WTC11 (cell line): Measurements from ENCODE around the gene OLFM3. TPM values are rescaled to one million over a fixed set of nuclear protein-coding genes. Genes with fewer than 3 reads are reported as not detected.

Experiments used
- ATAC-seq: fragments of 200-7000 bp; cut with Tn5 transposase; 2 replicates; pipeline ENCODE4 v1.10.0; 2021; ENCODE audit warnings: mild to moderate bottlenecking, moderate library complexity
- CTCF ChIA-PET: fragments of 300-600 bp; sonication (Branson Sonifier 250); formaldehyde crosslinking; loops from one replicate; lab custom pipeline; 2021; ENCODE audit warnings: antibody characterized with exemption; lab: Charles Lee
- POLR2A ChIA-PET: fragments of 350-600 bp; sonication (Branson Sonifier 250); formaldehyde crosslinking; loops from one replicate; lab custom pipeline; 2021; ENCODE audit warnings: antibody characterized with exemption; lab: Charles Lee
- DNase-seq: peaks from one replicate; pipeline ENCODE4 v3.0.0; 2021; ENCODE audit warnings: low spot score
- H3K27ac Mint-ChIP-seq: 2 replicates; pipeline ENCODE4 v1.8.0; 2021; ENCODE audit warnings: mixed read lengths
- H3K27me3 Mint-ChIP-seq: 2 replicates; pipeline ENCODE4 v1.8.0; 2021; ENCODE audit warnings: low read depth, mild to moderate bottlenecking, moderate library complexity, mixed read lengths
- H3K36me3 Mint-ChIP-seq: 2 replicates; pipeline ENCODE4 v1.8.0; 2021; ENCODE audit warnings: mixed read lengths
- H3K4me1 Mint-ChIP-seq: 2 replicates; pipeline ENCODE4 v1.8.0; 2022; ENCODE audit warnings: mixed read lengths
- H3K4me3 Mint-ChIP-seq: 2 replicates; pipeline ENCODE4 v1.8.0; 2021; ENCODE audit warnings: mild to moderate bottlenecking, moderate library complexity, mixed read lengths
- H3K9me3 Mint-ChIP-seq: 2 replicates; pipeline ENCODE4 v1.8.0; 2021; ENCODE audit warnings: mixed read lengths
- ELF4 ChIP-seq: sonication (generic); formaldehyde crosslinking; IDR thresholded peaks from 2 replicates; pipeline ENCODE4 v1.8.1; 2022; ENCODE audit warnings: low read depth, mild to moderate bottlenecking, moderate library complexity, missing genetic modification reagents
- ETV6 ChIP-seq: sonication (generic); formaldehyde crosslinking; IDR thresholded peaks from 2 replicates; pipeline ENCODE4 v1.8.1; 2022; ENCODE audit warnings: mild to moderate bottlenecking, missing genetic modification reagents
- GTF2I ChIP-seq: fragments of 250-450 bp; sonication (Bioruptor Pico); conservative IDR thresholded peaks from 2 replicates; pipeline ENCODE4 v1.4.0; 2021; ENCODE audit warnings: mild to moderate bottlenecking
- HMGA2 ChIP-seq: fragments of 250-450 bp; sonication (Bioruptor Pico); IDR thresholded peaks from 2 replicates; pipeline ENCODE4 v1.4.0; 2021; ENCODE audit warnings: mild to moderate bottlenecking, moderate library complexity
- KAT7 ChIP-seq: sonication (generic); formaldehyde crosslinking; IDR thresholded peaks from 2 replicates; pipeline ENCODE4 v1.8.1; 2023; ENCODE audit warnings: missing genetic modification reagents, mild to moderate bottlenecking, borderline replicate concordance
- SOX15 ChIP-seq: fragments of 250-450 bp; sonication (Bioruptor Pico); IDR thresholded peaks from 2 replicates; pipeline ENCODE4 v1.9.0; 2021; ENCODE audit warnings: mild to moderate bottlenecking
- TCF7 ChIP-seq: sonication (generic); formaldehyde crosslinking; IDR thresholded peaks from 2 replicates; pipeline ENCODE4 v1.8.0; 2022; ENCODE audit warnings: mild to moderate bottlenecking, low read depth, missing genetic modification reagents, moderate library complexity
- ZBTB21 ChIP-seq: sonication (generic); formaldehyde crosslinking; IDR thresholded peaks from 2 replicates; pipeline ENCODE4 v1.8.1; 2023; ENCODE audit warnings: mild to moderate bottlenecking, missing genetic modification reagents, borderline replicate concordance
- ZNF416 ChIP-seq: fragments of 250-450 bp; sonication (Bioruptor Pico); IDR thresholded peaks from 2 replicates; pipeline ENCODE4 v1.9.0; 2021; ENCODE audit warnings: mild to moderate bottlenecking, inconsistent platforms
- ZNF671 ChIP-seq: fragments of 250-450 bp; sonication (Bioruptor Pico); IDR thresholded peaks from 2 replicates; pipeline ENCODE4 v1.8.0; 2021; ENCODE audit warnings: mild to moderate bottlenecking
- total RNA-seq: library from RNA; stranded (reverse); gene quantifications from 3 replicates; pipeline ENCODE4 v1.2.3, GENCODE V29; 2021
- TF ChIP-seq, protein P1 (sequence below): fragments of 250-450 bp; sonication (Bioruptor Pico); IDR thresholded peaks from 2 replicates; pipeline ENCODE4 v1.9.0; 2021; ENCODE audit warnings: mild to moderate bottlenecking, borderline replicate concordance
- TF ChIP-seq, protein P2 (sequence below): fragments of 200-600 bp; IDR thresholded peaks from 2 replicates; pipeline ENCODE4 v1.8.0; 2022; ENCODE audit warnings: antibody characterized with exemption
- TF ChIP-seq, protein P3 (sequence below): sonication (generic); formaldehyde crosslinking; IDR thresholded peaks from 2 replicates; pipeline ENCODE4 v1.8.0; 2023; ENCODE audit warnings: mild to moderate bottlenecking, missing genetic modification reagents
- TF ChIP-seq, protein P4 (sequence below): fragments of 250-450 bp; sonication (Bioruptor Pico); IDR thresholded peaks from 2 replicates; pipeline ENCODE4 v2.1.2; 2022; ENCODE audit warnings: mild to moderate bottlenecking, moderate library complexity

The OLFM3 gene
- total RNA-seq, 1 experiment from 2014 or later = 0.37 TPM

DNA sequence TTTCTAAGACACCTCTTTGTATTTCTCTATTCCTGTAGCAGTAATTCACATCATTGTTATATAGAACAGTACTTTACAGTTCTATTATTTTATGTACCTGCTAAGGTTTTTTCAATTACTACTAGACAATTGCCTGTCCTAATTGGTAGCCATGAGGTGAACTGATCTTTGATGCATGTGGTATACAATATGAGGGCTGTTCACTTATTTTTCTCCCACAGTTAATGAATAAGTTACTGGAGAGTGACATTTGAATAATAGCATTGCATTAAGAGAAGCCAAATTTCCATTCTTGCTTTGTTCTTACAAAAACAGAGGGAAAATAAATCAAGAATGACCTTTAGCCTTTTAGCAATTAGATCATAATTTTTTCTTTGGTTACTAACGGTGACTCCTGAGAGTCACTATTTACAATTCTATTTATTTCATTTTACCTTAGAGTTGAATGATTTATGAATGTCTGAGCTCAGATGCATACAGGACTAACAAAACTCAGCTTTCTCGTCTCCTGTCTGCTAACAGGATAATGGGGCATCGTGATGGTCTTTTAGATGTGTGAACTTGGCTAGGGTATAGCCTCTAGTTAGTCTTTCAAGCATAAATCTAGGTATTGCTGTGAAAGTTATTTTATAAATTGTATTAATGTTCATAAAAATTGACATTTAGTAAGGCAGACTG, 54.1 kb downstream of the OLFM3 start (continued):
- TF ChIP-seq, protein P1, sequence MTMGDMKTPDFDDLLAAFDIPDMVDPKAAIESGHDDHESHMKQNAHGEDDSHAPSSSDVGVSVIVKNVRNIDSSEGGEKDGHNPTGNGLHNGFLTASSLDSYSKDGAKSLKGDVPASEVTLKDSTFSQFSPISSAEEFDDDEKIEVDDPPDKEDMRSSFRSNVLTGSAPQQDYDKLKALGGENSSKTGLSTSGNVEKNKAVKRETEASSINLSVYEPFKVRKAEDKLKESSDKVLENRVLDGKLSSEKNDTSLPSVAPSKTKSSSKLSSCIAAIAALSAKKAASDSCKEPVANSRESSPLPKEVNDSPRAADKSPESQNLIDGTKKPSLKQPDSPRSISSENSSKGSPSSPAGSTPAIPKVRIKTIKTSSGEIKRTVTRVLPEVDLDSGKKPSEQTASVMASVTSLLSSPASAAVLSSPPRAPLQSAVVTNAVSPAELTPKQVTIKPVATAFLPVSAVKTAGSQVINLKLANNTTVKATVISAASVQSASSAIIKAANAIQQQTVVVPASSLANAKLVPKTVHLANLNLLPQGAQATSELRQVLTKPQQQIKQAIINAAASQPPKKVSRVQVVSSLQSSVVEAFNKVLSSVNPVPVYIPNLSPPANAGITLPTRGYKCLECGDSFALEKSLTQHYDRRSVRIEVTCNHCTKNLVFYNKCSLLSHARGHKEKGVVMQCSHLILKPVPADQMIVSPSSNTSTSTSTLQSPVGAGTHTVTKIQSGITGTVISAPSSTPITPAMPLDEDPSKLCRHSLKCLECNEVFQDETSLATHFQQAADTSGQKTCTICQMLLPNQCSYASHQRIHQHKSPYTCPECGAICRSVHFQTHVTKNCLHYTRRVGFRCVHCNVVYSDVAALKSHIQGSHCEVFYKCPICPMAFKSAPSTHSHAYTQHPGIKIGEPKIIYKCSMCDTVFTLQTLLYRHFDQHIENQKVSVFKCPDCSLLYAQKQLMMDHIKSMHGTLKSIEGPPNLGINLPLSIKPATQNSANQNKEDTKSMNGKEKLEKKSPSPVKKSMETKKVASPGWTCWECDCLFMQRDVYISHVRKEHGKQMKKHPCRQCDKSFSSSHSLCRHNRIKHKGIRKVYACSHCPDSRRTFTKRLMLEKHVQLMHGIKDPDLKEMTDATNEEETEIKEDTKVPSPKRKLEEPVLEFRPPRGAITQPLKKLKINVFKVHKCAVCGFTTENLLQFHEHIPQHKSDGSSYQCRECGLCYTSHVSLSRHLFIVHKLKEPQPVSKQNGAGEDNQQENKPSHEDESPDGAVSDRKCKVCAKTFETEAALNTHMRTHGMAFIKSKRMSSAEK (CRISPR knock-in tag) = no peak
- TF ChIP-seq, all 79 proteins: peak for 0

DNA sequence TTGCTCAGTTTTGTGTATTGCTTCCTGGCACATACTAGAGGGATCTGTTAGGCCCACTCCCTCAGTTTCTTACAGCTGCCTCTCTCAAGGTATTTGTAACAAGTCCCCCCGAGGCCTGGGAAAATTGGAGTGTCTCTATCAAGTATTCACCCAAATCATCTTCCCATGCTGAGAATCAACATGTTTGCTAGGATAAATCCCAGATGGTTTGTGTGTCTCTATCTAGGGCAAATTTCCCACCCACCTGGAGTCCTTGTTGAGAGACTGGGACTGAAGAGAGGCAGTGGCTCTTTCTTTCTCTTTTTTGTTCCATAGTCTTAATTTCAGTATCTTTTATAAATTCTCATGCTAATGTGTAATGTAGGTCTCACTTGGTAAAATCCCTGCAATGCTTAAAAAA, 58.0 kb downstream of the OLFM3 start:
- no peak overlapping the region for H3K27ac Mint-ChIP-seq
- CTCF ChIA-PET = interaction anchor here (1.5 kb wide), 1 partner anchor 285 kb away, joined by 4 read pairs; no protein-coding TSS in a partner anchor
- DNase-seq = no peak

DNA sequence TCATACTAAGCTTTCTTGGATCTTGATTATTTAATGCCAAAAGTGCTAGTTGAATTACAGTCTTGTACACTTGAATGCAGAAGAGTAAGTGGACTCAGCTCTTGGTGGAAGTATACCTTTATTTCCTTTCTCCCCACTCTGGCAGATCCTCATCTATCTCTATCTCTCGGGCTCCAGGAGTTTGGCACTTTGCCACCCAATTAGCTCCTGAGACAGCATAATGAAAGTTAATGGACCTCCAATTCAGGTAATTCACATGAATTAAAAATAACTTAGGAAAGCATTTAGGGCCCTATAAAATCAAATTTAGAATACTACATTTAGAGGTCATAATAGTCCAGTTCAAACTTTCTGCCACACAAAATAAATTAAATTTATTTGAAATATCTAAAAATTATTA, 67.4 kb downstream of the OLFM3 start:
- no peak overlapping the region for H3K4me3 Mint-ChIP-seq
- no peak overlapping the region for H3K27ac Mint-ChIP-seq
- POLR2A ChIA-PET = no interaction called here
- peaks cover 17% of the 10 kb centered on the region for H3K36me3 Mint-ChIP-seq
- no peaks in the 10 kb centered on the region for H3K27me3 Mint-ChIP-seq
- H3K9me3 Mint-ChIP-seq = peaks cover 14% of the 10 kb centered on the region
- no peak for TF ChIP-seq SOX15 (CRISPR knock-in tag)
- no peak for TF ChIP-seq HMGA2
- CTCF ChIA-PET = interaction anchor here (1.8 kb wide), 1 partner anchor 276 kb away, joined by 5 read pairs; no protein-coding TSS in a partner anchor
- ATAC-seq (no peak), DNase-seq (no peak)
- peaks cover 14% of the 10 kb centered on the region for H3K4me1 Mint-ChIP-seq

More for the DNA sequence above, 58.0 kb downstream of the OLFM3 start:
- no peaks in the 10 kb centered on the region for H3K4me1 Mint-ChIP-seq
- no peak for TF ChIP-seq ZBTB21 (CRISPR knock-in tag)
- H3K27me3 Mint-ChIP-seq = no peaks in the 10 kb centered on the region
- ATAC-seq = no peak
- H3K36me3 Mint-ChIP-seq = peaks cover 9% of the 10 kb centered on the region
- POLR2A ChIA-PET = no interaction called here
- H3K9me3 Mint-ChIP-seq = peaks cover 16% of the 10 kb centered on the region
- H3K4me3 Mint-ChIP-seq = no peak overlapping the region

DNA sequence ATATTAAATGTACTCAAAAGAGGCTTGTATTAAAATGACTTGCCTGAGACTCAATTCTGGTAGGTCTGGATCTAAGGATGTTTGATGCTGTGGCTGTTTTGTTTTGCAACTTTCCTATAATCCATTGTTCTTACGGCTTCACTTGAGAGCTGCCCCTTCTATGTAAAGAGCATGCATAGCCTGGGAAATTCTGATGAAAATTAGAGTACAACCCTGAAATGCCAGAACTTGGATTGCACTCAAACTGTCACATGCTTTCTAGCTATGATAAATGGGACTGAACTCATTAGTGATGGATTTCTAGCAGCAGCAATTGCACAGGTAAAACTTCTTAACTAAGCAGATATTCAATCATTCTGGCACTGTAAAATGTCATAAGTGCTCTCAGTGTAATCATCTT, 67.9 kb downstream of the OLFM3 start:
- Mint-ChIP-seq H3K27me3 (no peaks in the 10 kb centered on the region), H3K9me3 (peaks cover 9% of the 10 kb centered on the region), H3K36me3 (peaks cover 12% of the 10 kb centered on the region), H3K4me1 (peaks cover 14% of the 10 kb centered on the region), H3K4me3 (no peak overlapping the region), H3K27ac (no peak overlapping the region)
- ATAC-seq = no peak
- CTCF ChIA-PET = no interaction called here
- POLR2A ChIA-PET = no interaction called here
- TF ChIP-seq GTF2I (CRISPR knock-in tag) (no peak), ZNF671 (CRISPR knock-in tag) (no peak), KAT7 (CRISPR knock-in tag) (no peak), ETV6 (CRISPR knock-in tag) (no peak), ZNF416 (no peak)
- TF ChIP-seq, protein P2, sequence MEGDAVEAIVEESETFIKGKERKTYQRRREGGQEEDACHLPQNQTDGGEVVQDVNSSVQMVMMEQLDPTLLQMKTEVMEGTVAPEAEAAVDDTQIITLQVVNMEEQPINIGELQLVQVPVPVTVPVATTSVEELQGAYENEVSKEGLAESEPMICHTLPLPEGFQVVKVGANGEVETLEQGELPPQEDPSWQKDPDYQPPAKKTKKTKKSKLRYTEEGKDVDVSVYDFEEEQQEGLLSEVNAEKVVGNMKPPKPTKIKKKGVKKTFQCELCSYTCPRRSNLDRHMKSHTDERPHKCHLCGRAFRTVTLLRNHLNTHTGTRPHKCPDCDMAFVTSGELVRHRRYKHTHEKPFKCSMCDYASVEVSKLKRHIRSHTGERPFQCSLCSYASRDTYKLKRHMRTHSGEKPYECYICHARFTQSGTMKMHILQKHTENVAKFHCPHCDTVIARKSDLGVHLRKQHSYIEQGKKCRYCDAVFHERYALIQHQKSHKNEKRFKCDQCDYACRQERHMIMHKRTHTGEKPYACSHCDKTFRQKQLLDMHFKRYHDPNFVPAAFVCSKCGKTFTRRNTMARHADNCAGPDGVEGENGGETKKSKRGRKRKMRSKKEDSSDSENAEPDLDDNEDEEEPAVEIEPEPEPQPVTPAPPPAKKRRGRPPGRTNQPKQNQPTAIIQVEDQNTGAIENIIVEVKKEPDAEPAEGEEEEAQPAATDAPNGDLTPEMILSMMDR = no peak
- DNase-seq = no peak

DNA sequence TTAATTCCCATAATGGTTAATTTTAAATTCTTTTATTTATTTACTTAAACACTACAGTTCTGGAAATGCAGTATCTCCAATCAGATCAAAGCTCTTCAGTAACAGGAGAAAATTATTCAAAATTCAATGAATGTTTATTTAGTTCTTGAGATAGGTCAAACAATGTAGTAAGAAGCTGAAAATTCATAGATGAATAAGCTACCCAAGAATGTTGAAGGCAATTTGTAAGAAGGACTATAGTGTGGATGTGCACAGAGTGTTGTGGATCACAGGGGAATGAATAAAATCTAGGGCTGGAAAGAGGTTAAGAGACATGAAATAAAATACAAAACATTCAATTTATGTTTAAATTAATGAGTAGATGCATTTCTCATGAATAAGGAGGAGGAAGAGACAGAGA, 72.0 kb downstream of the OLFM3 start:
- Mint-ChIP-seq H3K4me3 (no peak overlapping the region), H3K27me3 (peaks cover 17% of the 10 kb centered on the region), H3K27ac (no peak overlapping the region), H3K9me3 (no peaks in the 10 kb centered on the region), H3K36me3 (no peaks in the 10 kb centered on the region), H3K4me1 (peaks cover 4% of the 10 kb centered on the region; the same call in 1 of the 2 replicates)
- DNase-seq = no peak
- TF ChIP-seq TCF7 (CRISPR knock-in tag) (no peak), GTF2I (CRISPR knock-in tag) (no peak), ELF4 (no peak)
- TF ChIP-seq, protein P3, sequence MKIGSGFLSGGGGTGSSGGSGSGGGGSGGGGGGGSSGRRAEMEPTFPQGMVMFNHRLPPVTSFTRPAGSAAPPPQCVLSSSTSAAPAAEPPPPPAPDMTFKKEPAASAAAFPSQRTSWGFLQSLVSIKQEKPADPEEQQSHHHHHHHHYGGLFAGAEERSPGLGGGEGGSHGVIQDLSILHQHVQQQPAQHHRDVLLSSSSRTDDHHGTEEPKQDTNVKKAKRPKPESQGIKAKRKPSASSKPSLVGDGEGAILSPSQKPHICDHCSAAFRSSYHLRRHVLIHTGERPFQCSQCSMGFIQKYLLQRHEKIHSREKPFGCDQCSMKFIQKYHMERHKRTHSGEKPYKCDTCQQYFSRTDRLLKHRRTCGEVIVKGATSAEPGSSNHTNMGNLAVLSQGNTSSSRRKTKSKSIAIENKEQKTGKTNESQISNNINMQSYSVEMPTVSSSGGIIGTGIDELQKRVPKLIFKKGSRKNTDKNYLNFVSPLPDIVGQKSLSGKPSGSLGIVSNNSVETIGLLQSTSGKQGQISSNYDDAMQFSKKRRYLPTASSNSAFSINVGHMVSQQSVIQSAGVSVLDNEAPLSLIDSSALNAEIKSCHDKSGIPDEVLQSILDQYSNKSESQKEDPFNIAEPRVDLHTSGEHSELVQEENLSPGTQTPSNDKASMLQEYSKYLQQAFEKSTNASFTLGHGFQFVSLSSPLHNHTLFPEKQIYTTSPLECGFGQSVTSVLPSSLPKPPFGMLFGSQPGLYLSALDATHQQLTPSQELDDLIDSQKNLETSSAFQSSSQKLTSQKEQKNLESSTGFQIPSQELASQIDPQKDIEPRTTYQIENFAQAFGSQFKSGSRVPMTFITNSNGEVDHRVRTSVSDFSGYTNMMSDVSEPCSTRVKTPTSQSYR = no peak
- TF ChIP-seq, protein P4, sequence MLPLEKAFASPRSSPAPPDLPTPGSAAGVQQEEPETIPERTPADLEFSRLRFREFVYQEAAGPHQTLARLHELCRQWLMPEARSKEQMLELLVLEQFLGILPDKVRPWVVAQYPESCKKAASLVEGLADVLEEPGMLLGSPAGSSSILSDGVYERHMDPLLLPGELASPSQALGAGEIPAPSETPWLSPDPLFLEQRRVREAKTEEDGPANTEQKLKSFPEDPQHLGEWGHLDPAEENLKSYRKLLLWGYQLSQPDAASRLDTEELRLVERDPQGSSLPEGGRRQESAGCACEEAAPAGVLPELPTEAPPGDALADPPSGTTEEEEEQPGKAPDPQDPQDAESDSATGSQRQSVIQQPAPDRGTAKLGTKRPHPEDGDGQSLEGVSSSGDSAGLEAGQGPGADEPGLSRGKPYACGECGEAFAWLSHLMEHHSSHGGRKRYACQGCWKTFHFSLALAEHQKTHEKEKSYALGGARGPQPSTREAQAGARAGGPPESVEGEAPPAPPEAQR (CRISPR knock-in tag) = no peak
- CTCF ChIA-PET = no interaction called here
- ATAC-seq = no peak
- POLR2A ChIA-PET = no interaction called here
